ENCODE data around the gene ZNF783.
"Not testable (repeated sequence)": the region's sequence is repeated elsewhere in the genome, so short reads cannot be mapped to it uniquely, and the experiment has no call there.

Gene ZNF783

GRCh38 chr7:149261829-149262617 lies at the start of gene ZNF783:
ZNF783 (plus strand) TSS chr7:149262196; CDS start chr7:149262334, 138 bp downstream.
- DNase-seq, result peak; percentile 88

- no peak for DNase-seq
Observed at GRCh38 chr7:149214020-149214720, 47.8 kb upstream of the ZNF783 start.

- DNase-seq, result no peak
Observed at GRCh38 chr7:149216402-149216801, 45.6 kb upstream of the ZNF783 start.

- no peak for DNase-seq
Observed at GRCh38 chr7:149217570-149217969, 44.4 kb upstream of the ZNF783 start.

GRCh38 chr7:149218469-149219420 lies 43.3 kb upstream of the ZNF783 start:
- no peak for DNase-seq

GRCh38 chr7:149220534-149220933 lies 41.5 kb upstream of the ZNF783 start:
- no peak for DNase-seq

GRCh38 chr7:149223176-149223575 lies 38.8 kb upstream of the ZNF783 start:
- DNase-seq, result no peak

GRCh38 chr7:149223761-149224160 lies 38.2 kb upstream of the ZNF783 start:
- DNase-seq, result no peak

- no peak for DNase-seq
Observed at GRCh38 chr7:149224352-149224751, 37.6 kb upstream of the ZNF783 start.

GRCh38 chr7:149225106-149225505 lies 36.9 kb upstream of the ZNF783 start:
- no peak for DNase-seq

- no peak for DNase-seq
Observed at GRCh38 chr7:149225656-149226055, 36.3 kb upstream of the ZNF783 start.

- DNase-seq, result not testable (repeated sequence)
Observed at GRCh38 chr7:149226366-149226765, 35.6 kb upstream of the ZNF783 start.

GRCh38 chr7:149226840-149227494 lies 35.0 kb upstream of the ZNF783 start:
- DNase-seq, result no peak

GRCh38 chr7:149228831-149229471 lies 33.0 kb upstream of the ZNF783 start:
- peak; percentile 26 for DNase-seq

GRCh38 chr7:149229526-149229925 lies 32.5 kb upstream of the ZNF783 start:
- DNase-seq, result peak; percentile 28

- DNase-seq, result no peak
Observed at GRCh38 chr7:149232362-149232761, 29.6 kb upstream of the ZNF783 start.

GRCh38 chr7:149233655-149234204 lies 28.3 kb upstream of the ZNF783 start:
- not testable (repeated sequence) for DNase-seq

GRCh38 chr7:149237502-149237901 lies 24.5 kb upstream of the ZNF783 start:
- no peak for DNase-seq

- no peak for DNase-seq
Observed at GRCh38 chr7:149238051-149238450, 23.9 kb upstream of the ZNF783 start.

- peak; percentile 93 for DNase-seq
Observed at GRCh38 chr7:149239345-149240143, 22.5 kb upstream of the ZNF783 start, which contains the start of gene ZNF212. ZNF212 (plus strand) TSS chr7:149239651; CDS start chr7:149239779, 128 bp downstream.

- DNase-seq, result no peak
Observed at GRCh38 chr7:149240637-149241036, 21.4 kb upstream of the ZNF783 start.
